ENCODE results near the gene FILIP1L. TPM values are rescaled to one million over a fixed set of nuclear protein-coding genes. Genes with fewer than 3 reads are reported as not detected.

The FILIP1L gene
- total and polyA plus RNA-seq, 2 of the 8 experiments (the other 6 are each of a cell fraction or from before 2014, with no cell fraction given), result 0.06 to 0.09 TPM

DNA sequence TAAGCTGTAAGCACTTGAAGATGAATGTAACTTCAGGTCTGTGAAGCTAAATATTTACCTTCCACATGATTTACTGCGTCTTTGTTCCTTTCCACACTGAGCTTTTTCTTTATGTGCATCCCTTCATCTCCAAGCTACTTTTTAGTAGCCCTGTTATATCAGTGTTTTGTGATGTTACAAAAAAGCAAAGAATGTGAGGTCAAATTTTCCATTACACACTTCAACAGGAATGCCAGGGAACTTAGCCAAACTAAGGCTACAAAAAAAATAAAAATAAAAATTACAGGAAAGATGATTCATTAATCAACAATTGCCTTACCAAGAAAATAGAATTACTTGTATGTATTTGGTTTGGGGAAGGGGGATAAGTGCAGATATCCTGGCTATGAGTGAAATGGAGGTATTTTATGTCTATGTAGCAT, 73.0 kb downstream of the FILIP1L start (continued):
- TF ChIP-seq SAP30 (IDR thresholded peaks at IDR 0.05; ENCODE audit: insufficient read depth, insufficient replicate concordance, low read length) (no peak), TEAD4 (IDR thresholded peaks at IDR 0.05; ENCODE audit: low read depth, low read length) (no peak), BACH1 (IDR thresholded peaks at IDR 0.05; ENCODE audit: low read length) (no peak), CBX8 (IDR thresholded peaks at IDR 0.05; ENCODE audit: borderline replicate concordance, low read depth, low read length) (no peak)
- TF ChIP-seq, protein P1, sequence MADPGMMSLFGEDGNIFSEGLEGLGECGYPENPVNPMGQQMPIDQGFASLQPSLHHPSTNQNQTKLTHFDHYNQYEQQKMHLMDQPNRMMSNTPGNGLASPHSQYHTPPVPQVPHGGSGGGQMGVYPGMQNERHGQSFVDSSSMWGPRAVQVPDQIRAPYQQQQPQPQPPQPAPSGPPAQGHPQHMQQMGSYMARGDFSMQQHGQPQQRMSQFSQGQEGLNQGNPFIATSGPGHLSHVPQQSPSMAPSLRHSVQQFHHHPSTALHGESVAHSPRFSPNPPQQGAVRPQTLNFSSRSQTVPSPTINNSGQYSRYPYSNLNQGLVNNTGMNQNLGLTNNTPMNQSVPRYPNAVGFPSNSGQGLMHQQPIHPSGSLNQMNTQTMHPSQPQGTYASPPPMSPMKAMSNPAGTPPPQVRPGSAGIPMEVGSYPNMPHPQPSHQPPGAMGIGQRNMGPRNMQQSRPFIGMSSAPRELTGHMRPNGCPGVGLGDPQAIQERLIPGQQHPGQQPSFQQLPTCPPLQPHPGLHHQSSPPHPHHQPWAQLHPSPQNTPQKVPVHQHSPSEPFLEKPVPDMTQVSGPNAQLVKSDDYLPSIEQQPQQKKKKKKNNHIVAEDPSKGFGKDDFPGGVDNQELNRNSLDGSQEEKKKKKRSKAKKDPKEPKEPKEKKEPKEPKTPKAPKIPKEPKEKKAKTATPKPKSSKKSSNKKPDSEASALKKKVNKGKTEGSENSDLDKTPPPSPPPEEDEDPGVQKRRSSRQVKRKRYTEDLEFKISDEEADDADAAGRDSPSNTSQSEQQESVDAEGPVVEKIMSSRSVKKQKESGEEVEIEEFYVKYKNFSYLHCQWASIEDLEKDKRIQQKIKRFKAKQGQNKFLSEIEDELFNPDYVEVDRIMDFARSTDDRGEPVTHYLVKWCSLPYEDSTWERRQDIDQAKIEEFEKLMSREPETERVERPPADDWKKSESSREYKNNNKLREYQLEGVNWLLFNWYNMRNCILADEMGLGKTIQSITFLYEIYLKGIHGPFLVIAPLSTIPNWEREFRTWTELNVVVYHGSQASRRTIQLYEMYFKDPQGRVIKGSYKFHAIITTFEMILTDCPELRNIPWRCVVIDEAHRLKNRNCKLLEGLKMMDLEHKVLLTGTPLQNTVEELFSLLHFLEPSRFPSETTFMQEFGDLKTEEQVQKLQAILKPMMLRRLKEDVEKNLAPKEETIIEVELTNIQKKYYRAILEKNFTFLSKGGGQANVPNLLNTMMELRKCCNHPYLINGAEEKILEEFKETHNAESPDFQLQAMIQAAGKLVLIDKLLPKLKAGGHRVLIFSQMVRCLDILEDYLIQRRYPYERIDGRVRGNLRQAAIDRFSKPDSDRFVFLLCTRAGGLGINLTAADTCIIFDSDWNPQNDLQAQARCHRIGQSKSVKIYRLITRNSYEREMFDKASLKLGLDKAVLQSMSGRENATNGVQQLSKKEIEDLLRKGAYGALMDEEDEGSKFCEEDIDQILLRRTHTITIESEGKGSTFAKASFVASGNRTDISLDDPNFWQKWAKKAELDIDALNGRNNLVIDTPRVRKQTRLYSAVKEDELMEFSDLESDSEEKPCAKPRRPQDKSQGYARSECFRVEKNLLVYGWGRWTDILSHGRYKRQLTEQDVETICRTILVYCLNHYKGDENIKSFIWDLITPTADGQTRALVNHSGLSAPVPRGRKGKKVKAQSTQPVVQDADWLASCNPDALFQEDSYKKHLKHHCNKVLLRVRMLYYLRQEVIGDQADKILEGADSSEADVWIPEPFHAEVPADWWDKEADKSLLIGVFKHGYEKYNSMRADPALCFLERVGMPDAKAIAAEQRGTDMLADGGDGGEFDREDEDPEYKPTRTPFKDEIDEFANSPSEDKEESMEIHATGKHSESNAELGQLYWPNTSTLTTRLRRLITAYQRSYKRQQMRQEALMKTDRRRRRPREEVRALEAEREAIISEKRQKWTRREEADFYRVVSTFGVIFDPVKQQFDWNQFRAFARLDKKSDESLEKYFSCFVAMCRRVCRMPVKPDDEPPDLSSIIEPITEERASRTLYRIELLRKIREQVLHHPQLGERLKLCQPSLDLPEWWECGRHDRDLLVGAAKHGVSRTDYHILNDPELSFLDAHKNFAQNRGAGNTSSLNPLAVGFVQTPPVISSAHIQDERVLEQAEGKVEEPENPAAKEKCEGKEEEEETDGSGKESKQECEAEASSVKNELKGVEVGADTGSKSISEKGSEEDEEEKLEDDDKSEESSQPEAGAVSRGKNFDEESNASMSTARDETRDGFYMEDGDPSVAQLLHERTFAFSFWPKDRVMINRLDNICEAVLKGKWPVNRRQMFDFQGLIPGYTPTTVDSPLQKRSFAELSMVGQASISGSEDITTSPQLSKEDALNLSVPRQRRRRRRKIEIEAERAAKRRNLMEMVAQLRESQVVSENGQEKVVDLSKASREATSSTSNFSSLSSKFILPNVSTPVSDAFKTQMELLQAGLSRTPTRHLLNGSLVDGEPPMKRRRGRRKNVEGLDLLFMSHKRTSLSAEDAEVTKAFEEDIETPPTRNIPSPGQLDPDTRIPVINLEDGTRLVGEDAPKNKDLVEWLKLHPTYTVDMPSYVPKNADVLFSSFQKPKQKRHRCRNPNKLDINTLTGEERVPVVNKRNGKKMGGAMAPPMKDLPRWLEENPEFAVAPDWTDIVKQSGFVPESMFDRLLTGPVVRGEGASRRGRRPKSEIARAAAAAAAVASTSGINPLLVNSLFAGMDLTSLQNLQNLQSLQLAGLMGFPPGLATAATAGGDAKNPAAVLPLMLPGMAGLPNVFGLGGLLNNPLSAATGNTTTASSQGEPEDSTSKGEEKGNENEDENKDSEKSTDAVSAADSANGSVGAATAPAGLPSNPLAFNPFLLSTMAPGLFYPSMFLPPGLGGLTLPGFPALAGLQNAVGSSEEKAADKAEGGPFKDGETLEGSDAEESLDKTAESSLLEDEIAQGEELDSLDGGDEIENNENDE (IDR thresholded peaks at IDR 0.05; ENCODE audit: insufficient replicate concordance, low read length), result no peak

Measured in H1 (cell line).